HL-60/S4 treated with phorbol 12-myristate 13-acetate at 8.2 ng/mL for 4 days and 3 days (cell line): ENCODE results near the gene GLUL.

Experiments used
- in situ Hi-C: fragments of 300-500 bp; cut with MboI; formaldehyde crosslinking; loops from 2 replicates; pipeline ENCODE4 v1.15.0; 2022; ENCODE audit warnings: low sequenced_read_pairs

GLUL gene

GRCh38 chr1:182391362-182392049 is at the start of gene GLUL:
Gene GLUL (minus strand): TSS chr1:182391790. CDS start chr1:182388737, 3,053 bp downstream.
- in situ Hi-C loops: loop anchor here (10.0 kb wide), 1 partner anchor 307 kb away; no protein-coding TSS in a partner anchor

GRCh38 chr1:182438326-182438725 is 46.7 kb upstream of the GLUL start:
- in situ Hi-C loops: no loop called here

- in situ Hi-C loops: no loop called here
Observed at GRCh38 chr1:182433580-182433979, 42.0 kb upstream of the GLUL start.

DNA sequence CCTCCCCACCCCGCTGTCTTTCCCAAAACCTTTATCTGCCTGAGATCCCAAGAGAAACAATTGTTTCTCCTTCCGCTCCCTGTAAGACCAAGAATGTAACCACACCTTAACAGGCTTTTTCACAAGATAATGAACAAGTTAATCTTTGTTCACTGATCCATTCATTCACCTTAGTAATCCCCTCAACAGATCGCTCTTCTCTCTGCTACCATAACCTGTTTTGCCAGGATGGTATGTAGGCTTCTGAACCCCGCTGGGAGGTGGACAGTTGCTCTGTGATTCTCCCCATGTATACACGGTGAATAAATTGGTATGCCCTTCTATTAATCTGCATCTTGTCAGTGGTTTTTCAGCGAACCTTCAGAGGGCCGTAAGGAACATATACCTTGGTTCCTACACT is 39.7 kb upstream of the GLUL start:
- in situ Hi-C loops: no loop called here

DNA sequence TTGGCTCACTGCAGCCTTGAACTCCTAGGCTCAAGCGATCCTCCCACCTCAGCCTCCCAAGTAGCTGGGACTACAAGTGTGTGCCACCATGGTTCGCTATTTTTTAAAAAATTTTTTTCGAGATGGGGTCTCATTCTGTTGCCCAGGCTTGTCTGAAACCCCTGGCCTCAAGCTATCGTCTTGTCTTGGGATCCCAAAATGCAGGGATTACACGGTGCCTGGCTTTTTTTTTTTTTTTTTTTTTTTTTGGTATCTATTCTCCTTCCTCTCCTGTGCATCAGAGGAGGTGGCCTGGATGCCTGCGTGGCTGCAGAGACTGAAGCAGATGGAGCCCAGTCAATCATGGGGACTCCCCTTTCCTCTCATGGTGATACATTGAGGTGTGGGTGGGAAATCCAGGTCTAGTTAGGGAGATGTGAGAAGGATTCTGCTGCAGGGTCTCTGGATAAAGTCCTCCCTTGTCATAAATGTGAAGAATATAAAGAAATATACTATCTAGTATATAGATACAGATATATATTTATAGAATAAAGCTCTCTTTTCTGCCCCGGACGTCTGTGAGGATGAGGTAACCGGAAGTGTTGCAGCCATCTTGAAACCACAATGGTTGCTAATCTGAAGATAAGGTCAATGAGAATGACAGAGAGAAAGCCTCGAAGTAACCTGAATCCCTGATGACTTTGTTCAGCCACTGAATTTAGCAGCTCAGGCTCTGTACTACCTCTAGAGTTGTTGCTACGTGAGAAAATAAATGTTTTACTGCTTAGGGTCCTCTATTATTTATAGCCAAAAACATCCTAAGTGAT is 38.9 kb upstream of the GLUL start:
- in situ Hi-C loops: no loop called here

GRCh38 chr1:182428043-182428442 is 36.5 kb upstream of the GLUL start:
- in situ Hi-C loops: no loop called here

DNA sequence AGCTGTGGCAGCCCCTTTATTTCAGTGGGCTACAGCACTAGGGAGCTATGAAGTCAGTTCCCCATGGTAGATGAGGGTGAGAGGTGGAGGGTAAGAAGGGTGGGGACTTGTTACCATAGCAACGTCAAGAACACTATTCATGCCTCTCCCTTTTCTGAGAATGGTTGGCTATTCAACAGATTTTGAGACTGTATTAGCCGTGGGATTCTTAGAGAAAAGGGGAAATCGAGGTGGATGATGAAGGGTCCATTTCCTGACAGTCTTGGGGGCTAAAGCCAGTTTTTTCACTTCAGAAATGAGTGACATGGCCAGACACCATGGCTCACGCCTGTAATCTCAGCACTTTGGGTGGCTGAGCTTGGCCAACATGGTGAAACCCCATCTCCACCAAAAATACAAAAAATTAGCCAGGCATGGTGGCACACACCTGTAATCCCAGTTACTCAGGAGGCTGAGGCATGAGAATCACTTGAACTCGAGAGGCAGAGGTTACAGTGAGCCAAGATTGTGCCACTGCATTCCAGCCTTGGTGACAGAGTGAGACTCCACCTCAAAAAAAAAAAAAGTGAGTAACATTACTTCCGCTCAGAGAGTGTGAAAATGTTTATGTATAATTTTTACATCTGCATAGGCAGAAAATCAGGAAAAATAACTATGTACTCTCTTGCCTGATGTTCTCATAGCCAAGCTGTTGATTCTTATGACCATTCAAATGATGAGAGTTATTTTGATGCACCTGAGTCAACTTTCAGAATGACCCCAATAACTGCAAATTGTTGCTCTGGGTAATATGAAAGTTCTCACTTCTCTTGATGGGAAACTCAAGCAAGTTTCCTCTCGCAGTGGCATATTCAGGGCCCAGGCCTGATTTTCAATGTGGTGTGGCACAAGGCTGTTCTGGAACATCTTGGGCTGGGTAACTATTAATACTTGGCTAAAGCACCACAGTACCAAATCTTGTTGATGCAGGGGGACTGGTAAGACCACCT is 35.1 kb upstream of the GLUL start:
- in situ Hi-C loops: no loop called here

DNA sequence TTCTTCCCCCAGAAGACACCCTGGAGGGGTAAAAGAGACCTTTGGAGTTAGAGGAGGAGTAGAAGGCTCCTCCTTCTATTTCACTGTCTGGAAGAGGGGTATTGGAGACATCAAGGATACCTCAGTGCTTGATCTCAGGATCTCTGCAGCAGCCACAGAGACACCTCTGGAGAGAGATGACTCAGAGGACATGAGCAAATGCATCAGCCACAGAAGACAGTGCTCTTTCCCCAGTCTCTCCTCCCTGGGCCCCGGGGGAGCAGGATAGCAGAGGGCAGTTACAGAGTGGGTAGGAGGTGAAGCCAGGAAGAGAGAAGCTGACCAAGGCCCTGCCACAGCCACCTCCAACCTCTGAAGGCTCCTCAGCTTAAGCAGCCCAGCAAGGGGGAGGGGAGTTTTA is 24.2 kb upstream of the GLUL start:
- in situ Hi-C loops: no loop called here

GRCh38 chr1:182413969-182414368 is 22.4 kb upstream of the GLUL start:
- in situ Hi-C loops: no loop called here

GRCh38 chr1:182413486-182413885 is 21.9 kb upstream of the GLUL start:
- in situ Hi-C loops: no loop called here

DNA sequence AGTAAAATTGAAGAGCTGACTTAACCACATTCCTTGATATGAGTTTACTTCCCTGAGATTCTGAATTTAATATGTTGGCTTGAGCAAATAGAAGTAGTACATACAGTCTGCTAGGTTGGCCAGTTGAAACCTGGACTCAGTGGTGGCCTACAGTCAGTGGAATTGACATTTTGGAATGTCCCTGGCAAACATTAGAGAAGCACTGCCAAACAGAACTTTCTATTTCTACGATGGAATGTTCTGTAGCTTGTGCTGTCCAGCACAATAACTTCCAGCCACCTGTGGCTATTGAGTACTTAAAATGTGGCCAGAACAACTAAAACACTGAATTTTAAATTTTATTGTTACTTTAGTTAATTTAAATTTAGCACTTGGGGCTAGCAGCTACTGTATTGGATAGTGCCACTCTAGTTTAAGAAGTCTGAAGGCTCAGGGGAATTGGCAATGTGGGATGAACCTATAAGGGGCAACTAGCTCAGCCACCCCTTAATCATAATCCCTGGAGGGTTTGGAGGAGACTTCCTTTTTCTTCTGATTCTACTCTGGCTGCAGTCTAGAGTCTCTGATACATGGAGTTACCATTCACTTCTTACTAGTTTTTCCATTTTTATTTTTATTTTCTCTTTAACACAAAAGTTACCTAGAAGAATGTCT is 19.2 kb upstream of the GLUL start:
- in situ Hi-C loops: no loop called here

DNA sequence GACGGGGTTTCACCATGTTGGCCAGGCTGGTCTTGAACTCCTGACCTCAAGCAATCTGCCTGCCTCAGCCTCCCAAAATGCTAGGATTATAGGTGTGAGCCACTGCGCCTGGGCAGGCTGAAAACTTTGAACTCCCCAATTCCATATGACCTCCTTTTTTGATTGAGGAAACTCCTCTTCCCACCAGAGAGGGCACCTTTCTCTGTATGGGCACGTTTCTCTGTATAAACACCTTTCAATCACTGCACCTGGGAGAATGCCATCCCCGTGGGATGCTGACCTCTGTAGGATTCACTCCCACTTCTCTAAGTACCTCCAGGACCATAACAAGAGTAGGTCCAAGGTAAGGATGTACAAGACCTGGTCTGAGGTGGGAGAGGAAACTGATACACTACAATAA is 18.5 kb upstream of the GLUL start:
- in situ Hi-C loops: no loop called here

- in situ Hi-C loops: no loop called here
Observed at GRCh38 chr1:182408435-182409075, 17.0 kb upstream of the GLUL start.

DNA sequence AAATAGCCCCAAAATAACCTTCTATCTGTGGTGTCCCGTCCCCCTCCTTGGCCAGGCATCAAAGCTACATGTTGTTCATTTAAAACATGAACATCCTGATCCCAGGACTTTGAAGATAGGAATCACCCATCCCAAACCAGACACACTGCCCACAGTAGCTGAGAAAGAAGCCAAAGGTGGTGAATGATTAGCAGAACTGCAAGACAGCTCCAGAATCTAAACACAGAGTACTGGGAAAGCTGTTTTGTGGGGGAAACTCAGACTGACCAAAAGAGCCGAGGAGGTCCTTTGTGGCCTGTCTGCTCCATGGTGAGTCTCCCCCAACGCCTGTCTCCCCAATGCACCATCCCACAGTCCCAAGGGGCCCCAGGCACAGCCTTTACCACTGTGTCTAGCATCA is 16.1 kb upstream of the GLUL start:
- in situ Hi-C loops: no loop called here

DNA sequence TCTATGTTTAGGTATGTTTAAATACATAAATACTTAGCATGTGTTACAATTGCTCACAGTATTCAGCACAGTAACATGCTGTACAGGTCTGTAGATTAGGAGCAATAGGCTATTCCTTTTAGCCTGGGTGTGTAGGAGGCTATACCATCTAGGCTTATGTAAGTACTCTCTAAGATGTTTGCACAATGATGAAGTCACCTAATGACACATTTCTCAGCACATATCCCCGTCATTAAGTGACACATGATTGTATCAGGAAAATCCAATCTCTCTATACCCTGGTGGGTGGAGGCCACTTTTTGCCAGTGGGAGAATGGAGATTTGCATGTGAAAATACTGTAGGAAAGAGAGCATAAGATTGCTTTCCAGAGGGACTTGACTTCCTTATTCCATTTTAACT is 14.4 kb upstream of the GLUL start:
- in situ Hi-C loops: no loop called here

DNA sequence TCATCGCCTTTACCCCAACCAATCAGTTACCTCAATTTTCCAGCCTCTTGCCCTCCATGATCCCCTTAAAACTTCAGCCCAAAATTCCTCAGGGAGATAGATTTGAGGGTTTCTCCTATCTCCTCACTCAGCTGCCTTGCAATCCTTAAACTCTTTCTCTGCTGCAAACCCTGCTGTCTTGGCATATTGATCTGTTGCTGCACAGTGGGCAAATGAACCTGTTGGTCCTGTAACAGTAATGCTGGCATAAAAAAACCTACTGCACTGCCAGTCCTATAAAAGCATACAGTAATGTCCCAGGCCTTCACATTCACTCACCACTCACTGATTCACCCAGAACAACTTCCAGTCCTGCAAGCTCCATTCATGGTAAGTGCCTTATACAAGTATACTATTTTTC is 14.0 kb upstream of the GLUL start:
- in situ Hi-C loops: no loop called here

- in situ Hi-C loops: no loop called here
Observed at GRCh38 chr1:182404781-182405180, 13.2 kb upstream of the GLUL start.

DNA sequence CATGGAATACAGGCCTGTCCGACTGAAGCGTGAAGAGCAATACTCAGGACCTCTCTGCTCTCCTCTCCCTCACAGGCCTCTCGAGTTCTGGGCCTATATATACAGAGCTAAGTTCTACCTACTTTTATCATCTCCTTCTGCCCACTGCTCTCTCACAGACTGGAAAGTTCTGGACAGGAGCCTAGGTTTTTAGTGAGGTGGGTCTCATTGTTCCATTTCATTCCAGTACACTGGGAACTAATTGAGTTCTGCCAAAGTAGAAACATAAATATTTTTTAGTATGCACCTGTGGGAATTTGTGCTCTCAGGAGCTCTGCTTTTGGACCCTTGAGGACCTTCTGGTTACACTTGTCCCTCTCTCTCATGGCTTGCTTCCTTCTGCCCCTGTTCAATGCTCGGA is 9.0 kb upstream of the GLUL start, which contains the start of gene TEDDM1:
Gene TEDDM1, minus strand, starts transcription at position 101 of the 400 bp plus-strand sequence. CDS start 182 bp downstream, outside the sequence.
- in situ Hi-C loops: no loop called here

- in situ Hi-C loops: loop anchor here (5.0 to 10.0 kb wide), 2 partner anchors 251 to 313 kb away; no protein-coding TSS in a partner anchor
Observed at GRCh38 chr1:182397653-182398393, 6.2 kb upstream of the GLUL start.
